WTC11 (cell line): ENCODE results near the gene MRE11. TPM values are rescaled to one million over a fixed set of nuclear protein-coding genes. Genes with fewer than 3 reads are reported as not detected.
A peak's percentile ranks its signal among the peaks of the same experiment; 100 is the strongest.

Experiments
- ATAC-seq: fragments of 200-7000 bp; cut with Tn5 transposase; 2 replicates; pipeline ENCODE4 v1.10.0; 2021; ENCODE audit warnings: mild to moderate bottlenecking, moderate library complexity
- CTCF ChIA-PET: fragments of 300-600 bp; sonication (Branson Sonifier 250); formaldehyde crosslinking; loops from one replicate; lab custom pipeline; 2021; ENCODE audit warnings: antibody characterized with exemption; lab: Charles Lee
- POLR2A ChIA-PET: fragments of 350-600 bp; sonication (Branson Sonifier 250); formaldehyde crosslinking; loops from one replicate; lab custom pipeline; 2021; ENCODE audit warnings: antibody characterized with exemption; lab: Charles Lee
- DNase-seq: peaks from one replicate; pipeline ENCODE4 v3.0.0; 2021; ENCODE audit warnings: low spot score
- H3K27ac Mint-ChIP-seq: 2 replicates; pipeline ENCODE4 v1.8.0; 2021; ENCODE audit warnings: mixed read lengths
- H3K27me3 Mint-ChIP-seq: 2 replicates; pipeline ENCODE4 v1.8.0; 2021; ENCODE audit warnings: low read depth, mild to moderate bottlenecking, moderate library complexity, mixed read lengths
- H3K36me3 Mint-ChIP-seq: 2 replicates; pipeline ENCODE4 v1.8.0; 2021; ENCODE audit warnings: mixed read lengths
- H3K4me1 Mint-ChIP-seq: 2 replicates; pipeline ENCODE4 v1.8.0; 2022; ENCODE audit warnings: mixed read lengths
- H3K4me3 Mint-ChIP-seq: 2 replicates; pipeline ENCODE4 v1.8.0; 2021; ENCODE audit warnings: mild to moderate bottlenecking, moderate library complexity, mixed read lengths
- H3K9me3 Mint-ChIP-seq: 2 replicates; pipeline ENCODE4 v1.8.0; 2021; ENCODE audit warnings: mixed read lengths
- ATF1 ChIP-seq: sonication (generic); formaldehyde crosslinking; IDR thresholded peaks from 2 replicates; pipeline ENCODE4 v1.8.1; 2023; ENCODE audit warnings: mild to moderate bottlenecking, moderate library complexity, missing genetic modification reagents
- CREM ChIP-seq: sonication (generic); formaldehyde crosslinking; IDR thresholded peaks from 2 replicates; pipeline ENCODE4 v1.8.1; 2022; ENCODE audit warnings: mild to moderate bottlenecking, missing genetic modification reagents, moderate library complexity
- FOXP1 ChIP-seq: sonication (generic); formaldehyde crosslinking; IDR thresholded peaks from 2 replicates; pipeline ENCODE4 v1.8.0; 2022; ENCODE audit warnings: missing genetic modification reagents, mild to moderate bottlenecking, moderate library complexity, borderline replicate concordance
- GABPB1 ChIP-seq: sonication (generic); formaldehyde crosslinking; IDR thresholded peaks from 2 replicates; pipeline ENCODE4 v1.8.1; 2023; ENCODE audit warnings: mild to moderate bottlenecking, missing genetic modification reagents
- GRHL2 ChIP-seq: fragments of 250-450 bp; sonication (Bioruptor Pico); IDR thresholded peaks from 2 replicates; pipeline ENCODE4 v1.8.0; 2022; ENCODE audit warnings: mild to moderate bottlenecking, moderate library complexity; ENCODE audit not compliant: insufficient replicate concordance, severe bottlenecking
- NFE2L1 ChIP-seq: sonication (generic); formaldehyde crosslinking; IDR thresholded peaks from 2 replicates; pipeline ENCODE4 v1.8.1; 2023; ENCODE audit warnings: missing genetic modification reagents
- NFYB ChIP-seq: sonication (generic); formaldehyde crosslinking; conservative IDR thresholded peaks from 2 replicates; pipeline ENCODE4 v1.8.0; 2022; ENCODE audit warnings: low read depth, missing genetic modification reagents
- NR1H2 ChIP-seq: sonication (generic); formaldehyde crosslinking; IDR thresholded peaks from 2 replicates; pipeline ENCODE4 v1.9.0; 2021; ENCODE audit warnings: mild to moderate bottlenecking, moderate library complexity, missing genetic modification reagents
- NR2C2 ChIP-seq: sonication (generic); formaldehyde crosslinking; IDR thresholded peaks from 2 replicates; pipeline ENCODE4 v1.8.0; 2022; ENCODE audit warnings: mild to moderate bottlenecking, missing genetic modification reagents
- NR3C1 ChIP-seq: sonication (generic); formaldehyde crosslinking; conservative IDR thresholded peaks from 2 replicates; pipeline ENCODE4 v1.8.1; 2023; ENCODE audit warnings: low read depth, mild to moderate bottlenecking, missing genetic modification reagents
- TCF7 ChIP-seq: sonication (generic); formaldehyde crosslinking; IDR thresholded peaks from 2 replicates; pipeline ENCODE4 v1.8.0; 2022; ENCODE audit warnings: mild to moderate bottlenecking, low read depth, missing genetic modification reagents, moderate library complexity
- ZNF138 ChIP-seq: sonication (generic); formaldehyde crosslinking; conservative IDR thresholded peaks from 2 replicates; pipeline ENCODE4 v1.8.1; 2022; ENCODE audit warnings: mild to moderate bottlenecking, moderate library complexity, missing genetic modification reagents
- ZNF263 ChIP-seq: sonication (generic); formaldehyde crosslinking; IDR thresholded peaks from 2 replicates; pipeline ENCODE4 v1.8.1; 2022; ENCODE audit warnings: low read depth, mild to moderate bottlenecking, moderate library complexity, missing genetic modification reagents
- total RNA-seq: library from RNA; stranded (reverse); gene quantifications from 3 replicates; pipeline ENCODE4 v1.2.3, GENCODE V29; 2021
- TF ChIP-seq, protein P1 (sequence below): sonication (generic); formaldehyde crosslinking; IDR thresholded peaks from 2 replicates; pipeline ENCODE4 v1.8.0; 2022; ENCODE audit warnings: missing genetic modification reagents
- TF ChIP-seq, protein P2 (sequence below): sonication (generic); formaldehyde crosslinking; IDR thresholded peaks from 2 replicates; pipeline ENCODE4 v1.8.0; 2022; ENCODE audit warnings: mild to moderate bottlenecking, missing genetic modification reagents
- TF ChIP-seq, protein P3 (sequence below): sonication (generic); formaldehyde crosslinking; conservative IDR thresholded peaks from 2 replicates; pipeline ENCODE4 v1.8.1; 2022; ENCODE audit warnings: mild to moderate bottlenecking, missing genetic modification reagents
- TF ChIP-seq, protein P4 (sequence below): sonication (generic); formaldehyde crosslinking; IDR thresholded peaks from 2 replicates; pipeline ENCODE4 v1.8.0; 2022; ENCODE audit warnings: mild to moderate bottlenecking, missing genetic modification reagents
- TF ChIP-seq, protein P5 (sequence below): sonication (generic); formaldehyde crosslinking; IDR thresholded peaks from 2 replicates; pipeline ENCODE4 v1.8.0; 2023; ENCODE audit warnings: missing genetic modification reagents, mild to moderate bottlenecking, borderline replicate concordance

MRE11 gene
- total RNA-seq, 1 experiment from 2014 or later, result 34.3 TPM

DNA sequence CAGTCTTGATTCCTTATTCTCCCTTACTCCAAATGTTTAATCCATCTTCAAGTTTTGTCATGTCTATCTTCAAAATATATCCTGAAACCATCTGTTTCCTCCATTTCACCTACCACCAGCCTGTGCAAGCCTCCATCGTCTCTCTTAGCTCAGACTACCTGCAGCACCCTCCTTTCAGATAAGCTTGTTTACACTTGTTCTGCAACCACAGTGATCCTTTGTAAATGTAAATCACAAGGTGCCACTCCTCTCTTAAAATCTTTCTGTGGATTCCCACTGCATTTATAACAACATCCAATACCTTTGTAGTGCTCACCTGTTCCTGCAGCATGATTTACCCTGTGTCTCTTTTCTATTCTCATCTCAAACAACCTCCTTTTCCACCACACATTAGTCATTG, 60.6 kb downstream of the MRE11 start:
- ATAC-seq (peak; percentile 82), DNase-seq (no peak)
- no peaks in the 10 kb centered on the region for H3K27me3 Mint-ChIP-seq
- ChIA-PET POLR2A (no interaction called here), CTCF (interaction anchor here (1.0 to 1.5 kb wide), 2 partner anchors 15 to 538 kb away, joined by 4 read pairs; no protein-coding TSS in a partner anchor)
- peaks cover 25% of the 10 kb centered on the region for H3K4me1 Mint-ChIP-seq
- peak overlapping the region; percentile 81 for H3K27ac Mint-ChIP-seq
- H3K4me3 Mint-ChIP-seq, result no peak overlapping the region
- H3K36me3 Mint-ChIP-seq, result peaks cover 30% of the 10 kb centered on the region
- TF ChIP-seq FOXP1 (CRISPR knock-in tag) (no peak), ZNF263 (no peak), GABPB1 (CRISPR knock-in tag) (no peak), NFE2L1 (CRISPR knock-in tag) (no peak), NR3C1 (CRISPR knock-in tag) (no peak), NR2C2 (no peak), NR1H2 (no peak), CREM (CRISPR knock-in tag) (no peak), ZNF138 (CRISPR knock-in tag) (no peak), GRHL2 (CRISPR knock-in tag) (no peak)
- TF ChIP-seq, protein P1, sequence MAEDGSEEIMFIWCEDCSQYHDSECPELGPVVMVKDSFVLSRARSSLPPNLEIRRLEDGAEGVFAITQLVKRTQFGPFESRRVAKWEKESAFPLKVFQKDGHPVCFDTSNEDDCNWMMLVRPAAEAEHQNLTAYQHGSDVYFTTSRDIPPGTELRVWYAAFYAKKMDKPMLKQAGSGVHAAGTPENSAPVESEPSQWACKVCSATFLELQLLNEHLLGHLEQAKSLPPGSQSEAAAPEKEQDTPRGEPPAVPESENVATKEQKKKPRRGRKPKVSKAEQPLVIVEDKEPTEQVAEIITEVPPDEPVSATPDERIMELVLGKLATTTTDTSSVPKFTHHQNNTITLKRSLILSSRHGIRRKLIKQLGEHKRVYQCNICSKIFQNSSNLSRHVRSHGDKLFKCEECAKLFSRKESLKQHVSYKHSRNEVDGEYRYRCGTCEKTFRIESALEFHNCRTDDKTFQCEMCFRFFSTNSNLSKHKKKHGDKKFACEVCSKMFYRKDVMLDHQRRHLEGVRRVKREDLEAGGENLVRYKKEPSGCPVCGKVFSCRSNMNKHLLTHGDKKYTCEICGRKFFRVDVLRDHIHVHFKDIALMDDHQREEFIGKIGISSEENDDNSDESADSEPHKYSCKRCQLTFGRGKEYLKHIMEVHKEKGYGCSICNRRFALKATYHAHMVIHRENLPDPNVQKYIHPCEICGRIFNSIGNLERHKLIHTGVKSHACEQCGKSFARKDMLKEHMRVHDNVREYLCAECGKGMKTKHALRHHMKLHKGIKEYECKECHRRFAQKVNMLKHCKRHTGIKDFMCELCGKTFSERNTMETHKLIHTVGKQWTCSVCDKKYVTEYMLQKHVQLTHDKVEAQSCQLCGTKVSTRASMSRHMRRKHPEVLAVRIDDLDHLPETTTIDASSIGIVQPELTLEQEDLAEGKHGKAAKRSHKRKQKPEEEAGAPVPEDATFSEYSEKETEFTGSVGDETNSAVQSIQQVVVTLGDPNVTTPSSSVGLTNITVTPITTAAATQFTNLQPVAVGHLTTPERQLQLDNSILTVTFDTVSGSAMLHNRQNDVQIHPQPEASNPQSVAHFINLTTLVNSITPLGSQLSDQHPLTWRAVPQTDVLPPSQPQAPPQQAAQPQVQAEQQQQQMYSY (CRISPR knock-in tag), result no peak
- TF ChIP-seq, protein P2, sequence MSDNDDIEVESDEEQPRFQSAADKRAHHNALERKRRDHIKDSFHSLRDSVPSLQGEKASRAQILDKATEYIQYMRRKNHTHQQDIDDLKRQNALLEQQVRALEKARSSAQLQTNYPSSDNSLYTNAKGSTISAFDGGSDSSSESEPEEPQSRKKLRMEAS (CRISPR knock-in tag), result no peak
- TF ChIP-seq, protein P3, sequence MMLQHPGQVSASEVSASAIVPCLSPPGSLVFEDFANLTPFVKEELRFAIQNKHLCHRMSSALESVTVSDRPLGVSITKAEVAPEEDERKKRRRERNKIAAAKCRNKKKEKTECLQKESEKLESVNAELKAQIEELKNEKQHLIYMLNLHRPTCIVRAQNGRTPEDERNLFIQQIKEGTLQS (CRISPR knock-in tag), result no peak
- TF ChIP-seq, protein P4, sequence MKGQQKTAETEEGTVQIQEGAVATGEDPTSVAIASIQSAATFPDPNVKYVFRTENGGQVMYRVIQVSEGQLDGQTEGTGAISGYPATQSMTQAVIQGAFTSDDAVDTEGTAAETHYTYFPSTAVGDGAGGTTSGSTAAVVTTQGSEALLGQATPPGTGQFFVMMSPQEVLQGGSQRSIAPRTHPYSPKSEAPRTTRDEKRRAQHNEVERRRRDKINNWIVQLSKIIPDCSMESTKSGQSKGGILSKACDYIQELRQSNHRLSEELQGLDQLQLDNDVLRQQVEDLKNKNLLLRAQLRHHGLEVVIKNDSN, result no peak
- H3K9me3 Mint-ChIP-seq, result 0 out of 2 replicates have a peak, but pooled peaks cover 4% of the 10 kb centered on the region

DNA sequence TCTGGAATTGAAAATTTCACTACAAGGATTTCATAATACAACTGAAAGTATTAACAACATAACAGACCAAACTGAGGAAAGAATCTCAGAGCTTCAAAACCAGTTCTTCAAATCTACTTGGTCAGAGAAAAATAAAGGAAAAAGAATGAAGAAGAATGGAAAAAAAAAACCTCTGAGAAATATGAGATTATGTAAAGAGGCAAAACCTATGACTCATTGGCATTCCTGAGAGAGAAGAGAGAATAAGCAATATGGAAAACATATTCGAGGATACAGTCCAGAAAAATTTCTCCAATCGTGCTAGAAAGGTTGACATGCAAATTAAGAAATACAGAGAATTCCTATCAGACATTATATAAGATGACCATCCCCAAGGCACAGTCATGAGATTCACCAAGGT, 69.0 kb downstream of the MRE11 start:
- ATAC-seq, result no peak
- Mint-ChIP-seq H3K4me1 (peaks cover 8% of the 10 kb centered on the region), H3K4me3 (no peak overlapping the region), H3K9me3 (0 out of 2 replicates have a peak, but pooled peaks cover 4% of the 10 kb centered on the region), H3K36me3 (peaks cover 24% of the 10 kb centered on the region)
- POLR2A ChIA-PET, result interaction anchor here (0.7 kb wide), 1 partner anchor 10 kb away, joined by 3 read pairs; no protein-coding TSS in a partner anchor
- CTCF ChIA-PET, result interaction anchor here (1.2 kb wide), 1 partner anchor 529 kb away, joined by 3 read pairs; no protein-coding TSS in a partner anchor
- TF ChIP-seq NFYB (CRISPR knock-in tag), result no peak
- TF ChIP-seq, protein P5, sequence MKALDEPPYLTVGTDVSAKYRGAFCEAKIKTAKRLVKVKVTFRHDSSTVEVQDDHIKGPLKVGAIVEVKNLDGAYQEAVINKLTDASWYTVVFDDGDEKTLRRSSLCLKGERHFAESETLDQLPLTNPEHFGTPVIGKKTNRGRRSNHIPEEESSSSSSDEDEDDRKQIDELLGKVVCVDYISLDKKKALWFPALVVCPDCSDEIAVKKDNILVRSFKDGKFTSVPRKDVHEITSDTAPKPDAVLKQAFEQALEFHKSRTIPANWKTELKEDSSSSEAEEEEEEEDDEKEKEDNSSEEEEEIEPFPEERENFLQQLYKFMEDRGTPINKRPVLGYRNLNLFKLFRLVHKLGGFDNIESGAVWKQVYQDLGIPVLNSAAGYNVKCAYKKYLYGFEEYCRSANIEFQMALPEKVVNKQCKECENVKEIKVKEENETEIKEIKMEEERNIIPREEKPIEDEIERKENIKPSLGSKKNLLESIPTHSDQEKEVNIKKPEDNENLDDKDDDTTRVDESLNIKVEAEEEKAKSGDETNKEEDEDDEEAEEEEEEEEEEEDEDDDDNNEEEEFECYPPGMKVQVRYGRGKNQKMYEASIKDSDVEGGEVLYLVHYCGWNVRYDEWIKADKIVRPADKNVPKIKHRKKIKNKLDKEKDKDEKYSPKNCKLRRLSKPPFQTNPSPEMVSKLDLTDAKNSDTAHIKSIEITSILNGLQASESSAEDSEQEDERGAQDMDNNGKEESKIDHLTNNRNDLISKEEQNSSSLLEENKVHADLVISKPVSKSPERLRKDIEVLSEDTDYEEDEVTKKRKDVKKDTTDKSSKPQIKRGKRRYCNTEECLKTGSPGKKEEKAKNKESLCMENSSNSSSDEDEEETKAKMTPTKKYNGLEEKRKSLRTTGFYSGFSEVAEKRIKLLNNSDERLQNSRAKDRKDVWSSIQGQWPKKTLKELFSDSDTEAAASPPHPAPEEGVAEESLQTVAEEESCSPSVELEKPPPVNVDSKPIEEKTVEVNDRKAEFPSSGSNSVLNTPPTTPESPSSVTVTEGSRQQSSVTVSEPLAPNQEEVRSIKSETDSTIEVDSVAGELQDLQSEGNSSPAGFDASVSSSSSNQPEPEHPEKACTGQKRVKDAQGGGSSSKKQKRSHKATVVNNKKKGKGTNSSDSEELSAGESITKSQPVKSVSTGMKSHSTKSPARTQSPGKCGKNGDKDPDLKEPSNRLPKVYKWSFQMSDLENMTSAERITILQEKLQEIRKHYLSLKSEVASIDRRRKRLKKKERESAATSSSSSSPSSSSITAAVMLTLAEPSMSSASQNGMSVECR (CRISPR knock-in tag), result no peak
- TF ChIP-seq ATF1 (CRISPR knock-in tag), result no peak
- no peak for TF ChIP-seq TCF7 (CRISPR knock-in tag)
- TF ChIP-seq, all 79 proteins: peak for 0
- DNase-seq, result no peak
- Mint-ChIP-seq H3K27ac (no peak overlapping the region), H3K27me3 (no peaks in the 10 kb centered on the region)
